Stimulated activated CD4-positive, alpha-beta T cell treated with anti-CD3 and anti-CD28 coated beads, TNF-alpha, amount 100 ng/mL, for 1 hour (primary cell): ENCODE measurements around the gene POU2AF3.

ENCODE experiments used
- DNase-seq, 3 donors: peaks; one replicate each; pipeline ENCODE4 v3.0.0-alpha.2; 2020; ENCODE audit warnings: low read depth in 3 of 3, low spot score in 1 of 3

POU2AF3 gene

GRCh38 chr11:111352231-111352746 lies 53.9 kb downstream of the POU2AF3 start:
- no peak for DNase-seq

- DNase-seq, result no peak
Measured at GRCh38 chr11:111352935-111353710, 54.8 kb downstream of the POU2AF3 start.

GRCh38 chr11:111353776-111354600 lies 55.6 kb downstream of the POU2AF3 start:
- DNase-seq, result no peak

- DNase-seq, result no peak
Measured at GRCh38 chr11:111354601-111354891, 56.2 kb downstream of the POU2AF3 start.

GRCh38 chr11:111355101-111355500 lies 56.8 kb downstream of the POU2AF3 start:
- no peak for DNase-seq

GRCh38 chr11:111355956-111356659 lies 57.8 kb downstream of the POU2AF3 start:
- no peak for DNase-seq

- DNase-seq, result no peak
Measured at GRCh38 chr11:111356660-111357048, 58.3 kb downstream of the POU2AF3 start.

GRCh38 chr11:111357150-111358037 lies 59.0 kb downstream of the POU2AF3 start:
- DNase-seq, result no peak
